GM18511 (cell line): ENCODE measurements around the gene AUH.

Experiments
- ATAC-seq: cut with Tn5 transposase; IDR thresholded peaks from one replicate; pipeline ENCODE4 v1.9.1; 2021; ENCODE audit warnings: mild to moderate bottlenecking, moderate library complexity; ENCODE audit not compliant: unreplicated experiment

Gene AUH

GRCh38 chr9:91253488-91253887, 108.2 kb downstream of the AUH start:
- ATAC-seq = no peak

GRCh38 chr9:91248707-91249106, 113.0 kb downstream of the AUH start:
- no peak for ATAC-seq

GRCh38 chr9:91247278-91247677, 114.4 kb downstream of the AUH start:
- no peak for ATAC-seq

- no peak for ATAC-seq
Measured at GRCh38 chr9:91246846-91247245, 114.9 kb downstream of the AUH start.

- ATAC-seq = no peak
Measured at GRCh38 chr9:91245431-91246313, 116.0 kb downstream of the AUH start.

- ATAC-seq = no peak
Measured at GRCh38 chr9:91243029-91243428, 118.7 kb downstream of the AUH start.

GRCh38 chr9:91241909-91242308, 119.8 kb downstream of the AUH start:
- no peak for ATAC-seq

- no peak for ATAC-seq
Measured at GRCh38 chr9:91240596-91241165, 121.0 kb downstream of the AUH start.

GRCh38 chr9:91239367-91240111, 122.2 kb downstream of the AUH start:
- no peak for ATAC-seq

- no peak for ATAC-seq
Measured at GRCh38 chr9:91234523-91234922, 127.2 kb downstream of the AUH start.

- ATAC-seq = no peak
Measured at GRCh38 chr9:91231619-91232018, 130.1 kb downstream of the AUH start.

- no peak for ATAC-seq
Measured at GRCh38 chr9:91223000-91223399, 138.7 kb downstream of the AUH start.

GRCh38 chr9:91222457-91222856, 139.3 kb downstream of the AUH start:
- no peak for ATAC-seq

GRCh38 chr9:91221332-91221731, 140.4 kb downstream of the AUH start:
- no peak for ATAC-seq

GRCh38 chr9:91220491-91221135, 141.1 kb downstream of the AUH start:
- ATAC-seq = no peak

GRCh38 chr9:91220021-91220420, 141.7 kb downstream of the AUH start:
- ATAC-seq = no peak

GRCh38 chr9:91219557-91219956, 142.2 kb downstream of the AUH start:
- no peak for ATAC-seq

- no peak for ATAC-seq
Measured at GRCh38 chr9:91217388-91217787, 144.3 kb downstream of the AUH start.

- no peak for ATAC-seq
Measured at GRCh38 chr9:91214867-91215266, 146.9 kb downstream of the AUH start.

GRCh38 chr9:91214086-91214485, 147.6 kb downstream of the AUH start:
- ATAC-seq = no peak

GRCh38 chr9:91212596-91213243, 149.0 kb downstream of the AUH start:
- no peak for ATAC-seq
